Middle frontal gyrus (tissue), 1 donor: ENCODE measurements around the gene UBR3.

Experiments
- DNase-seq: peaks from one replicate; pipeline ENCODE4 v3.0.0-alpha.2; 2015; ENCODE audit warnings: low spot score; ENCODE audit errors: extremely low spot score

The UBR3 gene

GRCh38 chr2:170038734-170039133 lies 211.5 kb downstream of the UBR3 start:
- DNase-seq = no peak

GRCh38 chr2:170039401-170040172 lies 212.3 kb downstream of the UBR3 start:
- no peak for DNase-seq

GRCh38 chr2:170044751-170045478 lies 217.7 kb downstream of the UBR3 start:
- DNase-seq = no peak

GRCh38 chr2:170047331-170048065 lies 220.2 kb downstream of the UBR3 start:
- no peak for DNase-seq

GRCh38 chr2:170052151-170052550 lies 224.9 kb downstream of the UBR3 start:
- no peak for DNase-seq

GRCh38 chr2:170054997-170055396 lies 227.7 kb downstream of the UBR3 start:
- no peak for DNase-seq

- no peak for DNase-seq
These were observed 229.6 kb downstream of the UBR3 start for GRCh38 chr2:170056900-170057299.

- no peak for DNase-seq
These were observed 236.4 kb downstream of the UBR3 start for GRCh38 chr2:170063456-170064235.

GRCh38 chr2:170070778-170071177 lies 243.5 kb downstream of the UBR3 start:
- no peak for DNase-seq

GRCh38 chr2:170073288-170073687 lies 246.0 kb downstream of the UBR3 start:
- DNase-seq = peak; percentile 63

GRCh38 chr2:170076189-170076588 lies 248.9 kb downstream of the UBR3 start:
- DNase-seq = no peak

GRCh38 chr2:170077830-170078569 lies 250.7 kb downstream of the UBR3 start:
- no peak for DNase-seq

GRCh38 chr2:170084820-170085491 lies 257.7 kb downstream of the UBR3 start:
- no peak for DNase-seq

GRCh38 chr2:170086117-170086688 lies 258.9 kb downstream of the UBR3 start:
- no peak for DNase-seq

- DNase-seq = no peak
These were observed 259.6 kb downstream of the UBR3 start for GRCh38 chr2:170086751-170087412.

GRCh38 chr2:170087413-170087793 lies 260.1 kb downstream of the UBR3 start:
- DNase-seq = no peak

GRCh38 chr2:170088776-170089175 lies 261.5 kb downstream of the UBR3 start:
- DNase-seq = no peak

- DNase-seq = no peak
These were observed 263.0 kb downstream of the UBR3 start for GRCh38 chr2:170090229-170090628.

GRCh38 chr2:170091436-170091835 lies 264.2 kb downstream of the UBR3 start:
- DNase-seq = no peak
